Measurements from ENCODE around the gene MOG. TPM values are rescaled to one million over a fixed set of nuclear protein-coding genes. Genes with fewer than 3 reads are reported as not detected.

MOG gene
- polyA plus RNA-seq (2012; ENCODE audit: low read depth, missing spikeins) = 0.41 TPM

DNA sequence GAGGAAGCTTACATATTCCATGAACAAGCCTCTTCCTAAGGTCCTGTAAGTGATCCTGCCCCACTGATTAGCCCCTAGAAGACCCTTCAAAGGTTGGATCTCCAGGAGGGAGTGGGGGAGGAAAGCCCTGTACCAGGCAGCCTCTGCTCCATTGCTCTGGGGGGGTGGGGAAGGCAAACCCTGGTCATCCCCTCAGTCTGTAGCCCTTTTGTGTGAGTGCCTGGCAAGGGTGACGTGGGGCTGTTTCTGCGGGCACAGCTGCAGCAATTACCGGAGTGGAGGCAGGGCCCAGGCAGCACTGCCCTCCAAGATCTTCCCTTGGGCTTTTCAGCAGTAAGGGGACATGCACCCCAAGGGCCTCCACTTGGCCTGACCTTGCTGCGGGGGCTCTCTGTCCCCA lies at the start of gene MOG:
MOG (plus strand) TSS at position 295 of the 400 bp plus-strand sequence. CDS start 118 bp downstream, outside the sequence.
- TF ChIP-seq POLR2A (IDR thresholded peaks at IDR 0.05; ENCODE audit: low read depth, low read length) (no peak), SPI1 (IDR thresholded peaks at IDR 0.05; ENCODE audit: low read depth, low read length) (no peak), PAX5 (IDR thresholded peaks at IDR 0.05; ENCODE audit: insufficient read depth, low read length, severe bottlenecking) (no peak), POLR2AphosphoS5 (IDR thresholded peaks at IDR 0.05; ENCODE audit: low read depth, low read length) (no peak), POU2F2 (IDR thresholded peaks at IDR 0.05; ENCODE audit: low read depth, low read length) (no peak), TAF1 (IDR thresholded peaks at IDR 0.05; ENCODE audit: low read depth, low read length) (no peak)
- DNase-seq (ENCODE audit: insufficient read length, low spot score) = no peak
- no peak for FAIRE-seq

- DNase-seq (ENCODE audit: insufficient read length, low spot score) = no peak
- no peak for FAIRE-seq
- TF ChIP-seq POLR2AphosphoS5 (IDR thresholded peaks at IDR 0.05; ENCODE audit: low read depth, low read length) = no peak
- no peak for TF ChIP-seq POLR2A (IDR thresholded peaks at IDR 0.05; ENCODE audit: low read depth, low read length)
- TF ChIP-seq SPI1 (IDR thresholded peaks at IDR 0.05; ENCODE audit: low read depth, low read length) = no peak
- no peak for TF ChIP-seq POU2F2 (IDR thresholded peaks at IDR 0.05; ENCODE audit: low read depth, low read length)
- TF ChIP-seq TAF1 (IDR thresholded peaks at IDR 0.05; ENCODE audit: low read depth, low read length) = no peak
- TF ChIP-seq PAX5 (IDR thresholded peaks at IDR 0.05; ENCODE audit: insufficient read depth, low read length, severe bottlenecking) = no peak
These were observed 48.8 kb upstream of the MOG start for GRCh38 chr6:29608131-29608530.

GRCh38 chr6:29610540-29610939 lies 46.4 kb upstream of the MOG start:
- FAIRE-seq (no peak), DNase-seq (ENCODE audit: insufficient read length, low spot score) (no peak)
- TF ChIP-seq POLR2AphosphoS5 (IDR thresholded peaks at IDR 0.05; ENCODE audit: low read depth, low read length) (no peak), POLR2A (IDR thresholded peaks at IDR 0.05; ENCODE audit: low read depth, low read length) (no peak), POU2F2 (IDR thresholded peaks at IDR 0.05; ENCODE audit: low read depth, low read length) (no peak), TAF1 (IDR thresholded peaks at IDR 0.05; ENCODE audit: low read depth, low read length) (no peak), SPI1 (IDR thresholded peaks at IDR 0.05; ENCODE audit: low read depth, low read length) (no peak), PAX5 (IDR thresholded peaks at IDR 0.05; ENCODE audit: insufficient read depth, low read length, severe bottlenecking) (no peak)

DNA sequence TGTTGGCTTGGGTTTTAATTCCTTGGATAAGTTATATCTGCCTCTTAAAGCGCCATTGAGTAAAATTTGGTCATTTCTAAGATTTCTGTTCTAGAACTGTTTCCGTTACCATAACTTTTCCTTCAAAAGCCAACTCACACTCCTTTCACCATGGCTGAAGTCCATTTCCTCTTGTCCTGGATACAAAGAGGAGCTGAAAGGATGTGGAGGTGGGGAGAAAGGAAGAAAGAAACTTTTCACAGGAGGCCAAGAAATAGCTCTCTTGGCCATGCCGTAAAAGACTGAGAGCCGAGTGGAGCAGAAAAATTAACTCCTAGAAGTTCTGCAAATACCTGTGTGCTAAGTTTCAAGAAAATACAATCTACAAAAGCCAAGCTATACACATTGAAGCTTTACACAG lies 45.5 kb upstream of the MOG start:
- no peak for FAIRE-seq
- no peak for DNase-seq (ENCODE audit: insufficient read length, low spot score)
- TF ChIP-seq TAF1 (IDR thresholded peaks at IDR 0.05; ENCODE audit: low read depth, low read length) = no peak
- no peak for TF ChIP-seq PAX5 (IDR thresholded peaks at IDR 0.05; ENCODE audit: insufficient read depth, low read length, severe bottlenecking)
- TF ChIP-seq POU2F2 (IDR thresholded peaks at IDR 0.05; ENCODE audit: low read depth, low read length) = no peak
- TF ChIP-seq POLR2A (IDR thresholded peaks at IDR 0.05; ENCODE audit: low read depth, low read length) = no peak

DNA sequence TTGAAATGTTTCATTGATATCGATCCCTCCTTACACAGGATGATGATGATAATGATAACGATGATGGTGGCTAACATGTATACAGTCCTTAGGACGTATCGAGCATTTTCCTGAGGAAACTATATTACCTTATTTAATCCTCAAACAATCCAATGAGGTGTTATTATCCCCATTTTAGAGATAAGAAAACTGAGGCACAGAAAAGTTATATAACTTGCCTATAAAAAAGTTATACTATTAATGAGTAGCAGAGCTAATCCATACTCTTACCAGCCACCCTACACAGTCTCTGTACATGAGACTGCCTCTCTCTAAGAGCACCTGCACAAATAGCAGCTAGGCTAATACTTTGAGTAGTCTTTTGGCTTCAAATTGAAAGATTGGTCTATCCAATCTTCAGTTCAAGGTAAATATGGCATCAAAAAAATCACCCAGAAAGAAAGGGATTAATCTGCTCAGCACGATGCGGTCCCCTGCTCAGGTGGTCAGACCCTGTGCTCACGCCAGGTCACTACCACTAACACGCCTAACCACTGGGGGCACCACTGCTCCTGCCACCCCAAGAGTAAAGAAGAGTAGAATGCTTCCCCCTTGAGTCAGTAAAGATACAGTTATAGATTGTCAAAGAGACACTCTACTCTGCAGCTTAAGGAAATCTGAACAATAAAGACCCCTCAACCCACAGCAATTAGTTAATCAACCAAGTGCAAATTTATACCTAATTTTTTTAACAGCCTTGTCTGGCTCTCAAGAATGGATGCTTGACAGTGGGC lies 38.9 kb upstream of the MOG start:
- TF ChIP-seq SPI1 (IDR thresholded peaks at IDR 0.05; ENCODE audit: low read depth, low read length) (no peak), TAF1 (IDR thresholded peaks at IDR 0.05; ENCODE audit: low read depth, low read length) (no peak), POU2F2 (IDR thresholded peaks at IDR 0.05; ENCODE audit: low read depth, low read length) (no peak), POLR2AphosphoS5 (IDR thresholded peaks at IDR 0.05; ENCODE audit: low read depth, low read length) (no peak), POLR2A (IDR thresholded peaks at IDR 0.05; ENCODE audit: low read depth, low read length) (no peak), PAX5 (IDR thresholded peaks at IDR 0.05; ENCODE audit: insufficient read depth, low read length, severe bottlenecking) (no peak)
- FAIRE-seq = no peak

GRCh38 chr6:29619578-29620160 lies 37.2 kb upstream of the MOG start:
- DNase-seq (ENCODE audit: insufficient read length, low spot score) (no peak), FAIRE-seq (no peak)
- TF ChIP-seq SPI1 (IDR thresholded peaks at IDR 0.05; ENCODE audit: low read depth, low read length) (no peak), POU2F2 (IDR thresholded peaks at IDR 0.05; ENCODE audit: low read depth, low read length) (no peak), TAF1 (IDR thresholded peaks at IDR 0.05; ENCODE audit: low read depth, low read length) (no peak), POLR2A (IDR thresholded peaks at IDR 0.05; ENCODE audit: low read depth, low read length) (no peak), PAX5 (IDR thresholded peaks at IDR 0.05; ENCODE audit: insufficient read depth, low read length, severe bottlenecking) (no peak), POLR2AphosphoS5 (IDR thresholded peaks at IDR 0.05; ENCODE audit: low read depth, low read length) (no peak)

More for the DNA sequence above, 38.9 kb upstream of the MOG start:
- DNase-seq (ENCODE audit: insufficient read length, low spot score) = no peak

DNA sequence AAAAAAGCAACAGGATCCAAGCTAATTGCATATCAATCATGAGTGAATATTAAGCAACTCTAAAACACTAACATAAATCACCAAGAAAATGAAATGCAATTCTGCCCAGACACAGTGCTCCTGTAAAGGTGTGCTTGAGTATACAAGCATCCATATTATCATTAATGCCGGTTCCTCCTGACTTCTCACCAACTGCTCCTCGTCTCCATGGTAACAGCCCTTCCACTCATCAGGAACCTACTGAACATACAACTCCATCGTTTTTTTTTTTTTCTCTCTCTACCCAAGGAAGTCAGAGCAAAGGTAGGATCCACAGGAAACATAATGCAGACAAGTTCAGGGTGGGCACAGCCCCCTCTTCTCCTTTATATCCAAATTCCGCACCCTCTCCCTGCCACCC lies 36.3 kb upstream of the MOG start:
- no peak for DNase-seq (ENCODE audit: insufficient read length, low spot score)
- FAIRE-seq = no peak
- TF ChIP-seq POLR2A (IDR thresholded peaks at IDR 0.05; ENCODE audit: low read depth, low read length) = no peak
- TF ChIP-seq POLR2AphosphoS5 (IDR thresholded peaks at IDR 0.05; ENCODE audit: low read depth, low read length) = no peak
- TF ChIP-seq TAF1 (IDR thresholded peaks at IDR 0.05; ENCODE audit: low read depth, low read length) = no peak
- no peak for TF ChIP-seq PAX5 (IDR thresholded peaks at IDR 0.05; ENCODE audit: insufficient read depth, low read length, severe bottlenecking)
- TF ChIP-seq SPI1 (IDR thresholded peaks at IDR 0.05; ENCODE audit: low read depth, low read length) = no peak
- TF ChIP-seq POU2F2 (IDR thresholded peaks at IDR 0.05; ENCODE audit: low read depth, low read length) = no peak

- TF ChIP-seq TAF1 (IDR thresholded peaks at IDR 0.05; ENCODE audit: low read depth, low read length) (no peak), POU2F2 (IDR thresholded peaks at IDR 0.05; ENCODE audit: low read depth, low read length) (no peak), POLR2AphosphoS5 (IDR thresholded peaks at IDR 0.05; ENCODE audit: low read depth, low read length) (no peak), POLR2A (IDR thresholded peaks at IDR 0.05; ENCODE audit: low read depth, low read length) (no peak)
- no peak for DNase-seq (ENCODE audit: insufficient read length, low spot score)
- FAIRE-seq = no peak
These were observed 32.4 kb upstream of the MOG start for GRCh38 chr6:29624520-29624961.

DNA sequence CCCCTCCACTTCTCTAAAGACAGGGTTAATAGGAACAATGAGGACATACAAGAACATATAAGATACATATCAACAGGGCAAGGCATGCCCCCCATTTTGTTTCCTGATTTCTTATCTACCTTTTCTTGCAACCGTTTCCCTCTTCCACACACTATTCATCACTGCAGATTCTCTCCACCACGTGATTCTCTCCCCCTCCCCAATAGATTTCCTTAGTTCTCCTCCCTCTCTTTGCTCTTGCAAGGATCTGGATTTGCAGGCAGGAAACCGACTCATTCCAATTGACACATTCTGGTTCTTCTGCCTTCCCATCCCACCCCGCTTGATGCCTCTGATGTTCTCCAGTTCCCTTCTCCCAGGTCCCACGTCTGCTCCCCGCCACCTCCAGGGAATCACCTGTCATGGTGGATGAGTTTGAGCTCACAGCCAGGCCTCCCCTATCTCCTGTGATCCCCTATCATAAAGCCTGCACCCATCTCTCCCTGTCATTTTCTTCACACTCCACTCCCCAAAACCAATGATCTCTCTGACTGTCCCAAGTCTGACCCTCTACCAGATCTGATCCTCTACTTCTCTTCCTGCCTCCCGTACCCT lies 31.5 kb upstream of the MOG start:
- FAIRE-seq = no peak

More for the DNA sequence above, 31.5 kb upstream of the MOG start:
- TF ChIP-seq POLR2AphosphoS5 (IDR thresholded peaks at IDR 0.05; ENCODE audit: low read depth, low read length) = no peak
- no peak for DNase-seq (ENCODE audit: insufficient read length, low spot score)
